GM13977 (cell line): ENCODE results near the gene RXRA.

ENCODE experiments used
- DNase-seq: peaks from one replicate; pipeline ENCODE4 v3.0.0; 2012; ENCODE audit warnings: low spot score
- in situ Hi-C: fragments of 300-500 bp; cut with MboI; formaldehyde crosslinking; loops from one replicate; pipeline ENCODE4 v1.12.0; 2022; ENCODE audit warnings: low sequenced_read_pairs, low pct_unique_long_range_greater_than_20kb, mixed read lengths, inconsistent platforms; ENCODE audit not compliant: unreplicated experiment
- TF ChIP-seq, protein P1 (sequence below): IDR thresholded peaks from 2 replicates; pipeline ENCODE4 v1.5.1; 2012; ENCODE audit warnings: mild to moderate bottlenecking, control low read depth; ENCODE audit not compliant: insufficient read depth; ENCODE audit errors: extremely low read depth, missing control alignments

RXRA gene

DNA sequence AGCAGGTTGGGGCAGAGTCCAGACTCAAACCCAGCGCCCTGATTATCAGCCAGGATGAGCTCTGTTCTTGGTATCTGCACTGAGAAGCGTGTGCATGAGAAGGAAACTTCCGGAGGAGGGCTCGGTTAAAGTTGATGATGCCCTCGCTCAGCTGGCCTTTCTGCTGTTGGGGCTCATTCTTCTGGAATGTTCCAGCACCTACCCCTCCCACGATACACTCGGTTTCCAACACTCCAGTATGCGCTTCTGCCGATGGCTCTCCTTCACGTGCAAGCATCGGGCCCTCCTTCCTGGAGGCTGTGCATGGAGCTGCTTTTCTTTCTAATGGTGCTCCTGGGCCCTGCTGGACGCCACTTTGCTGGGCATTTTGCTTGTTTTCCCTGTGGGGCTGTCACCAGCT, 134.0 kb downstream of the RXRA start:
- TF ChIP-seq, protein P1, sequence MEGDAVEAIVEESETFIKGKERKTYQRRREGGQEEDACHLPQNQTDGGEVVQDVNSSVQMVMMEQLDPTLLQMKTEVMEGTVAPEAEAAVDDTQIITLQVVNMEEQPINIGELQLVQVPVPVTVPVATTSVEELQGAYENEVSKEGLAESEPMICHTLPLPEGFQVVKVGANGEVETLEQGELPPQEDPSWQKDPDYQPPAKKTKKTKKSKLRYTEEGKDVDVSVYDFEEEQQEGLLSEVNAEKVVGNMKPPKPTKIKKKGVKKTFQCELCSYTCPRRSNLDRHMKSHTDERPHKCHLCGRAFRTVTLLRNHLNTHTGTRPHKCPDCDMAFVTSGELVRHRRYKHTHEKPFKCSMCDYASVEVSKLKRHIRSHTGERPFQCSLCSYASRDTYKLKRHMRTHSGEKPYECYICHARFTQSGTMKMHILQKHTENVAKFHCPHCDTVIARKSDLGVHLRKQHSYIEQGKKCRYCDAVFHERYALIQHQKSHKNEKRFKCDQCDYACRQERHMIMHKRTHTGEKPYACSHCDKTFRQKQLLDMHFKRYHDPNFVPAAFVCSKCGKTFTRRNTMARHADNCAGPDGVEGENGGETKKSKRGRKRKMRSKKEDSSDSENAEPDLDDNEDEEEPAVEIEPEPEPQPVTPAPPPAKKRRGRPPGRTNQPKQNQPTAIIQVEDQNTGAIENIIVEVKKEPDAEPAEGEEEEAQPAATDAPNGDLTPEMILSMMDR, result no peak
- no peak for DNase-seq
- in situ Hi-C loops, result no loop called here

DNA sequence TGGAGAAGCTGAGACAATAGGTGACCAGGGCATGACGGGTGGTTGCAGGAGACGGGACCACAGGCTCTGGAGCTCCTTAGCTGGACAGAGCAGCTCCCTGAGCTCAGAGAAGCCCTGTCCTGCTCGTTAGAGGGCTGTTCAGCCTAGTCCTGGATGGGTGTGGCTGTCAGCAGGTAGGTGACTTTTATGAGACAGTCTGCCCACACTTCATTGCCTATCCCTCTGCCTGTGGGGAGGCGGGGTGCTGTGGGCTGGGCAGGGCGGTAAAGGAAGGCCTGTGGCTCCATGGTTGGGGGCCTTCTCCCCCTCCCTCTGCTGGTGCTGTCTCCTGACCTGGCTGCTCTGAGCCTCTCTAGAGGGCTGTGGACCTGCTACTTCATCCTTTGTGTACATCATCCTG, 134.6 kb downstream of the RXRA start:
- no peak for DNase-seq
- TF ChIP-seq, protein P1, result no peak
- in situ Hi-C loops, result no loop called here

DNA sequence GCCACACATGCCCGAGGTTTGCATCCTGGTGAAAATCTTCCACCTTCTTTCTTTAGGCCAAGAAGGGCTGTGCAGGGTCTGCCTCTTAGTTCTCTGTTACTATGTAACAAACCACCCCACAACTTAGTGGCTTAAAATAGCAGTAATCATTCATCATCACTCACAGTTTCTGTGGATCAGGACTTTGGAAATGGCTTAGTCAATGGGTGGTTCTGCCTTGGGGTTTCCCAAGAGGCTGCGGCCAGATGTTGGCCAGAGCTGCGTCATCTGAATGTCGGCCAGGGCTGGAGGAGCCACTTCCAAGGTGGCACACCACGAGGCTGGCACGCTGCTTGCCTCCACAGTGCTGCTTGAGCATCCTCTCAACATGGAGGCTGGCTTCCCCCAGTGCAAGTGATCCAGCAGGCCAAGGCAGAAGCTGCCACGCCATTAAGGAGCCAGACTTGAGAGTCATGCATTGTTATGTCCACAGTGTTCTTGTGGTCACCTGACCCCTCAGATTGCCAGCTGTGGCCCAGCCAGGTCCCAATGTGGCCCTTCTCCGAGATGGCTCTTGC, 135.2 kb downstream of the RXRA start:
- in situ Hi-C loops, result no loop called here
- TF ChIP-seq, protein P1, result no peak
- DNase-seq, result no peak

DNA sequence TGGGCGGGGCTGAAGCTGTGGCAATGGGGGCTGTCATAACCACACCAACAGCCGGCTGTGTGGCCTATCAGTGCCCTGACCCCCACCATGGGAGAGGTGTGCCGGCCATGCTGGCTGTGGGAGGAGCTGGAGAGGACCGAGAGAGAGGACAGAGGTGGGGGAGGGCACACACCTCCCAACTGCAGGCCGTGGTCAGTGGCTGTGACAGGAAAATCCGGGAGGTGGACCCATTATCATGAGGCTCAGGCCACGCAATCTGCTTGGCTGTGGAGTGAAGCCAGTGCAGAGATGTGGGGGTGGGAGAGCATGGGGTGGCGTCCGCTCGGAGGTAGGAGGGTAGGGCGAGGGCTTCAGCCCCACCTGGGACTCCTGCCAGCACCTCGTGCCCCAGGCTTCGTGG, 136.1 kb downstream of the RXRA start:
- TF ChIP-seq, protein P1, result no peak
- in situ Hi-C loops, result no loop called here
- DNase-seq, result no peak

DNA sequence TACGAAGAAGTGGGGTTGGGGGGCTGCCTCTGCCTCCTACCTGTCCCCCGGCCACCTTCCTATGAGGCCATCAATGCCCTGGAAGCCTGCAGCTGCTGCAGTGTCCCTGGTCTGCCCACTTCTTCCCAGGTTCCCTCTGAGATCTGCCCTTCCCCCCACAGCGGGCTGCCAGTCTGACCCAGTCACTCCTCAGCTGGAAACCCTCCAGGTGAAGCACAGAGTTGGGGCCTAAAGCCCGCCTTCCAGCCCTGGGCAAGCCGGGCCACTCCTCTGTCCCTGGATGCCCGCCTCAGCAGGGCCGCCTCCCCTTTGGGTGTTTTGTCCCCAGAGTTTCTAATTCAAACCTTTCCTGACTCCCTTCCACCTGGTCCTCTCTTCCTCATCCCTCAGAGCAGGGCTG, 137.0 kb downstream of the RXRA start:
- in situ Hi-C loops, result no loop called here
- TF ChIP-seq, protein P1, result no peak
- DNase-seq, result no peak

DNA sequence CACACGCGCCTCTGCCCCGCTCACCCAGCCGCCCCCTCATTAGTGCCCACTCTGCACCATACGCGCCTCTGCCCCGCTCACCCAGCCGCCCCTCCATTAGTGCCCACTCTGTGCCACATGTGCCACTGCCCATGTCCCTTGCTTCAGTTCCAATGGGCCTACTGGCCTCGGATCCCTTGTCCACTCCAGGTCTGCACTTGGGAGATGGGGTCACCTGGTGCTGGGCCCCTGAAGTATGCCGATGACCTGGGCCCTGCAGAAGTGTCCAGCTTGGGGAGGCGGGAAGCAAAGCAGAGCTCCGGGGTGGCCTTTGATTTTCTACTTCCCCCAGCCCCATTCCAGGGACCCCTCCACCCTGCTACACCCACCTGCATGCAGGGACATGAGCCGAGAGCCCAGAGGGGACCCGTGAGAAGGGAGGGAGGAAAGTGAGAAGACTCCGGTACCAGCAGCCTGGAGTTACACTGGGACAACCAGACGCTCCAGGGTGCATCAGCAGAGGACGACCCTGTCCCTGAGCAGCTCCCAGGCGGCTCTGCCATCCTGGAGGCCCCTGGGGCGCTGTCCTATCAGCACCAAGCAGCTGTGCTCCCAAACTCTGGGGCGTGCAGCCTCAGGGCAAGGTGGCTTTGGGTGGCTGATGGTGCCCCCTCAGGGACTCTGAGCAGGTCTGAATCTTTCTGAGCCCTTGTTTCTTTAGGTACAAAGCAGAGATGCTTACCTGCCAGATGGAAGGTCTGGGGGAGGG, 140.8 kb downstream of the RXRA start:
- DNase-seq, result no peak
- in situ Hi-C loops, result no loop called here
- TF ChIP-seq, protein P1, result no peak
